GM21423 (cell line): ENCODE results near the gene FGFR1OP2.

Experiments used
- ATAC-seq: cut with Tn5 transposase; IDR thresholded peaks from one replicate; pipeline ENCODE4 v1.9.1; 2021; ENCODE audit warnings: mild to moderate bottlenecking, moderate library complexity; ENCODE audit not compliant: unreplicated experiment

The FGFR1OP2 gene

GRCh38 chr12:27000961-27001360, 62.7 kb downstream of the FGFR1OP2 start:
- no peak for ATAC-seq

DNA sequence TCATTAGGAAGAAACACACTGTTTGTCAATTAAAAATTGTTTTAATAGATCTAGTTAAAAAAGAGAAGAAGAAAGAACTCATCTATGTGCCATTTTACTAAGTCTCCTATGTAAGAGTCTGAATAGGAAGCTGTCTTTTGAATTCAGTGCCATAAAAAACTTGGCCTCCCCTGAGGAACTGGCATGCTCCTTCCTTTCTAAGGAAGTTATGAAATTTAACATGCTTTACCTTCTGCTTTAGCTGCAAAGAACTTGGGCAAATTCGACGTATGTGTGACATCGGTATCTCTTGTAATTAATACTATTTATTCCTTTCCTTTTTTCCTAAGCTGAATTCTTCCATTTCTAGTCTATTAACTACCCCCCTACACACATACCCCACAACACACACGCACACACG, 63.4 kb downstream of the FGFR1OP2 start:
- no peak for ATAC-seq

- no peak for ATAC-seq
These were observed 63.9 kb downstream of the FGFR1OP2 start for GRCh38 chr12:27002141-27002540.

- no peak for ATAC-seq
These were observed 65.4 kb downstream of the FGFR1OP2 start for GRCh38 chr12:27003421-27004381.

- no peak for ATAC-seq
These were observed 67.2 kb downstream of the FGFR1OP2 start for GRCh38 chr12:27005495-27005894.

DNA sequence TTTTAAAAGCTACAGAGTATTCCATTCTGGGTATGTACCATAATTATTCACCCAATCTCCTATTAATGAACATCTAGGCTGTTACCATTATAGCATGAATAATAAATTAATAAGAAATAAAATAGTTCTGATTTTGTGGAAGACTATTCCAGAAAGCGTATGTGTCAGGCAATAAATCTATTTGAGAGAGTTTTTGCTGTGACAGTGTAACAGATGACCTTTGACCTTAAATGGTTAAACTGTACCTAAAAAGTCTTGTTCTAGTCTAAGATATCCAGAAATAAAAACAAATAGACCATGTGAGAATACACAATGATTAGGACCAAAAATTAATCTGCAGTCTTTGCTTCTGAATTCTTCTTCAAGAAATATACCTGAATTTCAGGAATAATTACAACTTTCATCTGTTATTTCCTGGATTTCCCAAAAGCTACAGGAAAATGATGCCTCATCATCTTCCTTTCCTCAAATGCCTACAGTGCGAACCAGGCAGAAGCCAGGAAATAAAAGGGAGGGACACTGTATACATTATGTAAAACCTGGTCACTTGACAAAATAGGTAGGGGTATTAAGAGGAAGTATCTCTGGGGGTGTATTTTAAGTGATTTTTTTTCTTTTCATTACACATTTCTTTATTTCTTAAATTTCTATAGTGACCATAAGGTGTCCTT, 68.7 kb downstream of the FGFR1OP2 start:
- no peak for ATAC-seq

GRCh38 chr12:27008081-27008480, 69.8 kb downstream of the FGFR1OP2 start:
- ATAC-seq: no peak

- no peak for ATAC-seq
These were observed 71.6 kb downstream of the FGFR1OP2 start for GRCh38 chr12:27009881-27010301.

GRCh38 chr12:27012239-27012981, 74.1 kb downstream of the FGFR1OP2 start:
- ATAC-seq: no peak

DNA sequence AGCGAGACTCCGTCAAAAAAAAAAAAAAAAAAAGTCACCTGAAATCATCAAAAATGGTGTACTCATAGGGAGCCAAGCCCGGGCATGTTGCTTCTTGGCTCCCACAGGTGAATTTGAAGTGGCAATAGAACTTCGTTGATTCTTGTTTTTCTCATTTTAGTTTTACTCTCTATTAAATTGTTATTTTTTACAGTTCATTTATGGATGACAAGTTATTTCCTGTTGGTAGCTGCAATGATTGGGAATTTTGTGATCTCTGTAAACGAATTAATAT, 74.6 kb downstream of the FGFR1OP2 start:
- no peak for ATAC-seq

DNA sequence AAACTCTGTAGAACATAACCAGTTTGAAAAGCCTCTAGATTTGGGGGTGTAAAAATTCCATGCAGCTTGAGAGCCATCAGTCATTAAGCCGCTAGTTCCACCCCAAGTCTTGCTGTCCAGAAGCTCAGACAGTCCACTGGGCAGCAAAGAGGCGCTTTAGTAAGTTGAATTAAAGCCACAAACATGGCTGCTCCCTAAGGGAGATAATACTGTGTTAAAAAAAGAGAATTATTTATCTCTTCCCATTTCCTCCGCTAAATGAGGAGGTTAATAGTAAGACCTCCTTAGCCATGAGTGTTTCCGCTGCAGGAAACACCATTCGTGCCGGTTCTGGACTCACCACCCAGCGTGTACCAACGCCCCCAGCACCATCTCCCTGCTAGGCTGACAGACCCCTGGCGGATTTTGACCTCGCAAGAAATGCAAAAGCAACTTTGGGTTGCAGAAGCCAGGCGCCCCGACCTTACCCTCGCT, 75.4 kb downstream of the FGFR1OP2 start:
- ATAC-seq: peak; percentile 23

DNA sequence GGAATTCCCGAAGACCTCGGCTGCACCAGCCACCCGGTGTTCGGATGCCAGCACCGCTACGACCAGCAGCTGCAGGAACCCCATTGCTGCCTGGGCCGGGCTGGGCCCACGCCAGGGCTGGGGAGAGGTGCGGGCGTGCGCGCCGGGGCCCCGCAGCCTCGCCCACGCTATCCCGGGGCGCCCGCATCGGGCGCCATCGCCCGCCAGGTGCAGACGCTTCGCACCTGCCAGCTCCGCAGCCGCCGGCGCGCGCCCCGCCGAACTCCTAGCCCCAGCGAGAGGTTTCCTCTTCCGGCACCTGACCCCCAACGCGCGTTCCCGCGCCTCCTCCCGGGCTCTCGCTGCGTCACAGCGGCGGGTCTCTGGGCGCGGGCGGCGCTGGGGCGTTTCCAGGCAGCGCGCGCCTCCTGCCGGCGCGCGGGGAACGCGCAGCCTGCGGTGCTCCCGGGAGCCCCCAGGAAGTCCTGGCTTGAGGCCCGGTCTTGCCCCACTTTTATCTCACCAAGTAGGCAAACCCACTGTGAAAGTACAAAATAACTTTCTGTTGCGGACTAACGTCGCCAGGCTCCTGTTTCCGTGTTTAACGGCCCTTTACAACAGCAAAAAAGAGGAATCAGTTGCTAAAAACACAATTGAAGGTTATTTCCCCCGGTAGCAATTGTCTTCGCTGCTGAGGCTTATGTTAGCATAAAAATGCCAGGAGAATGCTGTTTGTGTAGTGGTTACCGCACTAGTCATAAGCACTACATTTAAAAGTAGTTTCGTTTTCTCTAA, 76.0 kb downstream of the FGFR1OP2 start, which contains the start of gene TM7SF3:
TSS of gene TM7SF3 (minus strand) at position 300 of the 774 bp plus-strand sequence. CDS start at position 84, 216 bp downstream.
- peak; percentile 77 for ATAC-seq

DNA sequence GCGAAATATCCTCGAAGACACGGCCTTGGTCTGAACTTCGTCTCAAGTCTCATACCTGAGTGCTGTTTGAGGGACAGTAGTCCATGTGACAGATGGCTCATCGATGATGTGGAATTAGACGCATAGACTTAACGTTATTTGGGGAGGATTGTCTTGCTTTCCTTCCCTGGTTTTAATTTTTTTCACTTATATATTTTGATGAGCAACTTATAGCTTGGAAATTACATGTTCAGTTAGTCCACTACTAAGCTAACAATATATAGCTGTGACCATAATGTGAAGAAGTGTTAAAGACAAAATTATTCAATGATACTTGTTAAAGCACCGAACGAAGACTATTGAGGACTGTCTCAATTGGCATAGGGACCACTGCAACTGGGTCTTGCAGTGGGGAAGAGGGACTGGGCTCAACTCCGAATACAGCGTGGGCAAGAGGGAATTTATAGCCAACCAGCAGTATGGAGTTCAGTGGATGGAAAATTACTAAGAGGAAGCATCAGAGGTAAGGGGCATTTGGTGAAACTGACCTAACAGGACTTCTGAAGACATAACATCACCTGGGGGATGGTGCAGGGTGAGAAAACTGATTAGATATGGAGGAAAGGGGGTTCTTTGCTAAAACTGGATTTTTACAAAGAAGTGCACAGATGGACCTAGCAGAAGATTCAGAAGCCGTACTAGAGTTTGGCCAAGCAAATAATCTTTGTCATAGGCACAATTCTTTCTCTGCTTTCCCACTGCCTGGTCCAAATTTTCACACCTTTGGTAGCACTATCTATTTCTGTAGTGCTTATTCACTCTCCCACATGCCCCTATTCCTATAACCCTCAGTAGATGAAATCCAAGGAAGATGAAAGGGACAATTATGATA, 76.8 kb downstream of the FGFR1OP2 start:
- ATAC-seq: no peak

- no peak for ATAC-seq
These were observed 77.4 kb downstream of the FGFR1OP2 start for GRCh38 chr12:27015730-27016076.
